Bronchial epithelial cell (primary cell): ENCODE data around the gene UBAP2. TPM values are rescaled to one million over a fixed set of nuclear protein-coding genes. Genes with fewer than 3 reads are reported as not detected.

Experiments used
- DNase-seq: peaks from one replicate; pipeline ENCODE4 v3.0.0-alpha.2; 2010; ENCODE audit warnings: low read depth
- FAIRE-seq: peaks from 2 replicates; lab custom pipeline; 2011; peaks lifted over from hg19 to GRCh38; lab: Jason Lieb, UNC
- H3K27me3 ChIP-seq: 2 replicates; pipeline ENCODE4 v1.5.1; 2011; ENCODE audit warnings: low read length; ENCODE audit not compliant: control insufficient read depth, insufficient read depth
- H3K36me3 ChIP-seq: 2 replicates; pipeline ENCODE4 v1.5.1; 2011; ENCODE audit warnings: low read length; ENCODE audit not compliant: control insufficient read depth, insufficient read depth
- H3K4me3 ChIP-seq: 2 replicates; pipeline ENCODE4 v1.5.1; 2011; ENCODE audit warnings: mild to moderate bottlenecking, low read depth, low read length, control low read depth
- total RNA-seq: library from RNA; depleted of rRNA; stranded (reverse); fragments of >200 nt; gene quantifications from 2 replicates; pipeline ENCODE4 v1.2.1, GENCODE V29; 2014
- TF ChIP-seq, protein P1 (sequence below): IDR thresholded peaks from 2 replicates; pipeline ENCODE4 v1.5.1; 2011; ENCODE audit warnings: mild to moderate bottlenecking, moderate library complexity, low read length, control low read depth, inconsistent platforms; ENCODE audit not compliant: insufficient read depth, severe bottlenecking

UBAP2 gene
- total RNA-seq, 1 donor from 2014 or later: 14.7 TPM

DNA sequence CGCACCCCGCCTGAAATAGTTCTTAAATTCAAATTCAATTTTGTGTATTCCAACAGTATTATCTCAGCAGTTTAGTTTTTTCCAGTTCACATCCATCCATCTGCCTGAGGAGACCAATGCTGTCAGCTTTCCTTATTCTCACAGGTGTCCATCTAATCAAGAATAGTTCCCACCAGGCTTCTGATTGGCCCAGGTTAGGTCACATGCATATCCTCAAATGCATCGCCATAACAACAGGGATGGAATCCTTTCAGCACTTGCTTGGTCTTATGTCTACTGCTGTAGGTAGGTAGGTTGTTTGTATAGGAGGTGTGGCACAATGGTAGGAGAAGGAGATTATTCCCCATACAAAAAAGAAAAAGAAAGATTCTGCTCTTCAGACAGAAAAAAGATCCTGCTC, 140.6 kb downstream of the UBAP2 start:
- TF ChIP-seq, protein P1, sequence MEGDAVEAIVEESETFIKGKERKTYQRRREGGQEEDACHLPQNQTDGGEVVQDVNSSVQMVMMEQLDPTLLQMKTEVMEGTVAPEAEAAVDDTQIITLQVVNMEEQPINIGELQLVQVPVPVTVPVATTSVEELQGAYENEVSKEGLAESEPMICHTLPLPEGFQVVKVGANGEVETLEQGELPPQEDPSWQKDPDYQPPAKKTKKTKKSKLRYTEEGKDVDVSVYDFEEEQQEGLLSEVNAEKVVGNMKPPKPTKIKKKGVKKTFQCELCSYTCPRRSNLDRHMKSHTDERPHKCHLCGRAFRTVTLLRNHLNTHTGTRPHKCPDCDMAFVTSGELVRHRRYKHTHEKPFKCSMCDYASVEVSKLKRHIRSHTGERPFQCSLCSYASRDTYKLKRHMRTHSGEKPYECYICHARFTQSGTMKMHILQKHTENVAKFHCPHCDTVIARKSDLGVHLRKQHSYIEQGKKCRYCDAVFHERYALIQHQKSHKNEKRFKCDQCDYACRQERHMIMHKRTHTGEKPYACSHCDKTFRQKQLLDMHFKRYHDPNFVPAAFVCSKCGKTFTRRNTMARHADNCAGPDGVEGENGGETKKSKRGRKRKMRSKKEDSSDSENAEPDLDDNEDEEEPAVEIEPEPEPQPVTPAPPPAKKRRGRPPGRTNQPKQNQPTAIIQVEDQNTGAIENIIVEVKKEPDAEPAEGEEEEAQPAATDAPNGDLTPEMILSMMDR: no peak
- DNase-seq (no peak), FAIRE-seq (no peak)
- Histone ChIP-seq H3K4me3 (no peak overlapping the region), H3K36me3 (peaks cover 1% of the 10 kb centered on the region), H3K27me3 (no peaks in the 10 kb centered on the region)

DNA sequence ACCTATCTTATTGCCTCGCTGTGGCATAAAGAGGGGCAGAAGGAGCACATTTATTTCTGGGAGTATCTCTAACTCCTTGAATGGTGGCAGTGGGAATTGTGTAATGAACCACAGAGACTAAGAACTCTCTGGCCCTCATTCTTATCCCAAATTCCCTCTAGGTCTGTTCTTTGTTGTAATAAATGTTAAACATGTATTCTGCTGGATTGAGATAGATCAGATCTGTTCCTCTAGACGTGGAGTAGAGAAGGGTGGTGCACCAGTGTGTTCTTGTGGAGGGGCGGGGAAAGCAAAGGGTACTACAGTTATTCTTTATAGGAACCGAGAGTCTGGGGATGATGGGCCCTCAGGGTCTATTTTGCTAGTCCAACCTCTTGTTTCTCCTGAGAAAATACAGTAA, 141.3 kb downstream of the UBAP2 start:
- H3K36me3 ChIP-seq: peaks cover 1% of the 10 kb centered on the region
- FAIRE-seq (no peak), DNase-seq (no peak)
- H3K27me3 ChIP-seq: no peaks in the 10 kb centered on the region
- TF ChIP-seq, protein P1: no peak
- no peak overlapping the region for H3K4me3 ChIP-seq

DNA sequence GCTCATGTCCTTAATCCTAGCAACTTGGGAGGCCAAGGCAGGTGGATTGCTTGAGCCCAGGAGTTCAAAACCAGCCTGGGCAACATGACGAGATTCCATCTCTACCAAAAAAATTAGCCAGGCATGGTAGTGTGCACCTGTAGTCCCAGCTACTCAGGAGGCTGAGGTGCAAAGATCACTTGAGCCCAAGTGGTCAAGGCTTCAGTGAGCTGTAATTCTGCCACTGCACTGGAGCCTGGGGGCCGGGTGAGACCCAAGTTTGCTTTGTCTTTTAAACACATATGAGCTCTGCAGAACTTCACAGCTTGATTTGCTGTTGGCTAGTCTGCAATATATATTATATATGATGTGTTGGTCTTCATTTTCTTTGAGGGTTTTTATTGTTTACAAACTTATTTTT, 141.9 kb downstream of the UBAP2 start:
- TF ChIP-seq, protein P1: no peak
- Histone ChIP-seq H3K4me3 (no peak overlapping the region), H3K27me3 (no peaks in the 10 kb centered on the region), H3K36me3 (no peaks in the 10 kb centered on the region)
- no peak for DNase-seq
- no peak for FAIRE-seq

DNA sequence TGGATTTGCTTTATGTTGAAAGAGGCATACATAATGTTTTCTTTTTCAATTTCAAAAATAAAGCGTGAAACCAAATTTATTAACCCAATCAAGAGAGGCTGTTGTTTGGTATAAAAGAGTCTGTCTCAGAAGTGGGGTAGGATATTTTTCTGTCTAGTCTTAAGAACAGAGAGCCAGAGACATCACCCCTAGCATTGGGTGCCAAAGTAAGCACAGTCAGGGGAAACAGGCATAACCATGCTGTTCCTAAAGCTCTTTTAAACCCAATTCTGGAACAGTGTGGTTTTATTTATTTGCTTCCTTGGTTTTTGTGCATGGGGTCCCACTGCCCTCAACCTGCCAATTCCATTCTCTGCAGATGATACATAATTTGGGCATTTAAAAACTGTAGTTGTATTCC, 143.6 kb downstream of the UBAP2 start:
- TF ChIP-seq, protein P1: no peak
- no peak for FAIRE-seq
- DNase-seq: no peak

DNA sequence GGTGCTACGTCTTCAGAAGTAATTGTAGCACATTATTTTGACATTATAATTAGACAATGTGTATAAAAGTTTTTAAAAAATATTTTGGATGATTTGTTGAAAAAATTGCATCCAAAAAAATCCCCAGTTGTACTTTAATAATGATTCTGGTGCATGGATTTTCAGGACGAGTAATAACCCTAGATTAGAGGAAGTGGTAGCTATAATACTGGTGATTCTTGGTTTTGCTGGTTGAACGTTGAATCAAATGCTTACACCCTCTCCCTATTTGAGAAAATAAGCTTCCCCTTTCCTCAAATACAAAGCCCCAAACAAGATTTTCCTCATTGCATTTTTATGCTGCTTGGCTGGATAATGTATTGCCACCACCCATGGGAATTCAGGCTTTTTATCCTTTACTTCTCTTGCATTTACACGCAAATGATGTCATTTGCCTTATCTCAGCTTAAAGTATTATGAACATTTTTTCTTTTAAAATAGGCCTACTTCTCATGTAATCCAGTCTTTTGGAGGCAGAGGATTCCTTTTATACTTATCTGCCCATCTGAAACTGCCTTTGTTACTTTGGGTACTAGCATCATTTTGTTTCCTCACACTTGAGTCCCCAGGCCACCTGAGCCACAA, 145.4 kb downstream of the UBAP2 start:
- FAIRE-seq (no peak), DNase-seq (no peak)
- Histone ChIP-seq H3K4me3 (no peak overlapping the region), H3K27me3 (no peaks in the 10 kb centered on the region), H3K36me3 (peaks cover 1% of the 10 kb centered on the region)
- TF ChIP-seq, protein P1: no peak

More for the DNA sequence above, 143.6 kb downstream of the UBAP2 start:
- no peaks in the 10 kb centered on the region for H3K27me3 ChIP-seq
- H3K4me3 ChIP-seq: no peak overlapping the region
- peaks cover 1% of the 10 kb centered on the region for H3K36me3 ChIP-seq

DNA sequence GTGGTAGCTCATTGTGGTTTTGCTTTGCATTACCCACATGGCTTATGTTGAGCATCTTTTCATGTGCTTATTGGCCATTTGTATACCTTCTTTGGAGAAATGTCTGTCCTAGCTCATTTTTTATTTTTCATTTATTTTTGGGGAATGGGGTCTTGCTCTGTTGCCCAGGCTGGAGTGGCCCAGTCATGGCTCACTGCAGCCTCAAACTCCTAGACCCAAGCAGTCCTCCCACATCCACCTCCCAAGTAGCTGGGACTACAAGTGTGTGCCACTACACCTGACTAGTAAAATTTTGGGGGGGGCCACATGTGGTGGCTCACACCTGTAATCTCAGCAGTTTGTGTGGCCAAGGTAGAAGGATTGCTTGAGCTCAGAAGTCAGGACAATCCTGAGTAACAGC, 154.4 kb downstream of the UBAP2 start:
- Histone ChIP-seq H3K27me3 (no peaks in the 10 kb centered on the region), H3K4me3 (no peak overlapping the region), H3K36me3 (no peaks in the 10 kb centered on the region)
- TF ChIP-seq, protein P1: no peak
- FAIRE-seq (no peak), DNase-seq (no peak)
